ENCODE results near the gene DYSF. TPM values are rescaled to one million over a fixed set of nuclear protein-coding genes. Genes with fewer than 3 reads are reported as not detected.

The DYSF gene
- total RNA-seq, 4 donors from 2014 or later: 2.8 to 14.9 (median 4.0) TPM

DNA sequence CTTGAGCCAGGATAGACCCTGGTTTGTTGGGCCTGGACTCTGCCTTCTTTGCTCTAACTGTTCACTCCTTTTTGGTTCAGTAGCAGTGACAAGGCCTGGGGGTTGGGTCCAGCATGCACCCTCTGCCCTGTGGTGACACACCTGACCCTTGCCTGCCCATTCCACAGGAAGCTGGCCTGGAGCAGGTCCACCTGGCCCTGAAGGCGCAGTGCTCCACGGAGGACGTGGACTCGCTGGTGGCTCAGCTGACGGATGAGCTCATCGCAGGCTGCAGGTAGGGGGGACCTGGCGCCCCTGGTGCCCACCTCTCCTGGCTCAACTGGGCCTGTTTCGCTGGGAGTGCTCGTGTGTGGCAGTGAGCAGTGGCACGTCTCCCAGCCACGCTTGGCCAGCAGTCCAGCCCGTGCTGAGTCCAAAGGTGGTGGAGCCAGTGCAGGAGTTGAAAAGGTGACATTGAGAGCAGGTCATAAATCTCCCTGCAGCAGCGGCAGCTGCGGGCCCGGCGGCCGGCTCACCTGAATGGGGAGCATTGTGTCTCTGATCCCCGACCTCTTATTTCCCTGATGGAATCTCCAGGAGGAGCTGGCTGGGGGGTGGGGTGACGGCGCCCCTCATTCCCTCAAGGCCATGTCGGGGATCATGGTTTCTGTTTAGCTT lies 102.6 kb downstream of the DYSF start:
- Histone ChIP-seq H3K9me3 (no peaks in the 10 kb centered on the region), H3K27ac (no peak overlapping the region), H3K36me3 (no peaks in the 10 kb centered on the region), H3K27me3 (no peaks in the 10 kb centered on the region), H3K4me1 (no peaks in the 10 kb centered on the region), H3K4me3 (no peak overlapping the region)
- TF ChIP-seq POLR2A (IDR thresholded peaks at IDR 0.05): no peak
- TF ChIP-seq, protein P1, sequence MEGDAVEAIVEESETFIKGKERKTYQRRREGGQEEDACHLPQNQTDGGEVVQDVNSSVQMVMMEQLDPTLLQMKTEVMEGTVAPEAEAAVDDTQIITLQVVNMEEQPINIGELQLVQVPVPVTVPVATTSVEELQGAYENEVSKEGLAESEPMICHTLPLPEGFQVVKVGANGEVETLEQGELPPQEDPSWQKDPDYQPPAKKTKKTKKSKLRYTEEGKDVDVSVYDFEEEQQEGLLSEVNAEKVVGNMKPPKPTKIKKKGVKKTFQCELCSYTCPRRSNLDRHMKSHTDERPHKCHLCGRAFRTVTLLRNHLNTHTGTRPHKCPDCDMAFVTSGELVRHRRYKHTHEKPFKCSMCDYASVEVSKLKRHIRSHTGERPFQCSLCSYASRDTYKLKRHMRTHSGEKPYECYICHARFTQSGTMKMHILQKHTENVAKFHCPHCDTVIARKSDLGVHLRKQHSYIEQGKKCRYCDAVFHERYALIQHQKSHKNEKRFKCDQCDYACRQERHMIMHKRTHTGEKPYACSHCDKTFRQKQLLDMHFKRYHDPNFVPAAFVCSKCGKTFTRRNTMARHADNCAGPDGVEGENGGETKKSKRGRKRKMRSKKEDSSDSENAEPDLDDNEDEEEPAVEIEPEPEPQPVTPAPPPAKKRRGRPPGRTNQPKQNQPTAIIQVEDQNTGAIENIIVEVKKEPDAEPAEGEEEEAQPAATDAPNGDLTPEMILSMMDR (IDR thresholded peaks at IDR 0.05): no peak
- DNase-seq: peak in 1 of 3 donors; percentile 53

GRCh38 chr2:71556692-71557250 lies 103.4 kb downstream of the DYSF start:
- Histone ChIP-seq H3K27ac (no peak overlapping the region), H3K4me3 (no peak overlapping the region), H3K9me3 (no peaks in the 10 kb centered on the region), H3K4me1 (no peaks in the 10 kb centered on the region), H3K36me3 (no peaks in the 10 kb centered on the region), H3K27me3 (no peaks in the 10 kb centered on the region)
- no peak for TF ChIP-seq POLR2A (IDR thresholded peaks at IDR 0.05)
- TF ChIP-seq, protein P1 (IDR thresholded peaks at IDR 0.05): no peak
- DNase-seq: peak in 1 of 3 donors; percentile 5

DNA sequence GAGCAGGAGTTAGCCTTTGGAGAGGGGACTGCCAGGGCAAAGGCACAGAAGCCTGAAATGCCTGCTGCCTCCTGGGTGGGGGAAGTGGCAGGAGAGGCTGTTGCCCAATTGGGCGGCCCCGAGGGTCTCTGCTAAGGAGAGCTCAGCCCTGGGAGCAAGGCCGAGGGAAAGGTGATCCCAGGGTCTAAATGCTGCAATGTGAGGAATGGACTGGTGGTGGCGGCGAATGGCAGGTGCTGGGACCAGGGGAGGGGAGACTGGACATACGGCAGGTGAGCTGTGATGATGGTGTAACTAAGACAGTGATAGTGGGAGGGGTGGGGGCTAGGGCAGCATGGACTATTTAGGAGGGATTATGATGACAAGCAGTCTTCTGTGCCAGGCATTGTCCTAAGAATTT lies 104.0 kb downstream of the DYSF start:
- TF ChIP-seq, protein P1 (IDR thresholded peaks at IDR 0.05): no peak
- no peak for TF ChIP-seq POLR2A (IDR thresholded peaks at IDR 0.05)
- H3K4me3 ChIP-seq: no peak overlapping the region
- H3K4me1 ChIP-seq: no peaks in the 10 kb centered on the region
- peak in 1 of 3 donors; percentile 30 for DNase-seq
- no peak overlapping the region for H3K27ac ChIP-seq
- H3K9me3 ChIP-seq: no peaks in the 10 kb centered on the region
- H3K36me3 ChIP-seq: no peaks in the 10 kb centered on the region
- H3K27me3 ChIP-seq: no peaks in the 10 kb centered on the region

GRCh38 chr2:71558300-71559051 lies 105.1 kb downstream of the DYSF start:
- no peaks in the 10 kb centered on the region for H3K27me3 ChIP-seq
- no peak overlapping the region for H3K4me3 ChIP-seq
- no peaks in the 10 kb centered on the region for H3K4me1 ChIP-seq
- no peaks in the 10 kb centered on the region for H3K36me3 ChIP-seq
- H3K9me3 ChIP-seq: no peaks in the 10 kb centered on the region
- TF ChIP-seq, protein P1 (IDR thresholded peaks at IDR 0.05): no peak
- no peak for TF ChIP-seq POLR2A (IDR thresholded peaks at IDR 0.05)
- DNase-seq: peak in 1 of 3 donors; percentile 44
- H3K27ac ChIP-seq: no peak overlapping the region

DNA sequence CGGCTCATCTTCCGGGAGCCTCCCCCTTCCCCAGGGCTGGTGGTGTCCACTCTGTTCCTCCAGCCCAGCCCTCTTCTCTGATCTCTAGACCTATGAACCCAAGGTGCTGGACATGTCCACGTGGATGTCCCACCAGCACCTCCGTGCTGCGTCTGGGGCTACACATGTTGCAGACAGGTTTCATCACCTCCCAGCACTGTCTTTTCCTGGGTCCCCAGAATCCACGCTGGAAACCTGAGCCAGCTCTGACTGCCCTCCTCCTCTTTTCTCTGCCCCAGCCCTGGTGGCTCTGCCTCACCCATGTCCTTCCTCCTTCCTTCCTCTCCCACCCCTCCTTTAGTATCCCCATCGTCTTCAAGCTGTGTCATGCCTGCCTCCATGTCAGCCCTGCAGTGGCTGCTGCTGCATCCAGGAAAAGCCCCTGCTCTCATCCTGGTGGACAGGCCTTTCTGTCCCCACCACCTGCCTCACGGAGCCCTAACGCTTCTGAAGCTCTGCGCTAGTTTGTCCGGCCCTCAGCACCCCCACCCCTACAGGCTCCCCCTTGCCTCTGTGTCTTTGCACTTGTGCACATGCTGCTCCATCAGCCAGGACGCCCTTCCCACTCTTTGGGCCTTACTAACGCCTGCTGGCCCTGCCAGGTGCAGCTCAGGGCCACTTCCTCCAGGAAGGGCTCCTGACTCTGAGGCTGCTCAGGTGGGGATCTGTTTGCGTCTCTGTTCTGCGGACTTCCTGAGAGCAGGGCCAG lies 105.9 kb downstream of the DYSF start:
- no peak for DNase-seq
- H3K9me3 ChIP-seq: no peaks in the 10 kb centered on the region
- no peaks in the 10 kb centered on the region for H3K4me1 ChIP-seq
- no peak overlapping the region for H3K4me3 ChIP-seq
- no peak for TF ChIP-seq POLR2A (IDR thresholded peaks at IDR 0.05)
- TF ChIP-seq, protein P1 (IDR thresholded peaks at IDR 0.05): no peak
- no peak overlapping the region for H3K27ac ChIP-seq
- no peaks in the 10 kb centered on the region for H3K27me3 ChIP-seq
- H3K36me3 ChIP-seq: no peaks in the 10 kb centered on the region

Data from Peyer's patch (tissue), 4 donors.